ENCODE results near the gene LMBRD1. TPM values are rescaled to one million over a fixed set of nuclear protein-coding genes. Genes with fewer than 3 reads are reported as not detected.

Gene LMBRD1
- total RNA-seq, 1 donor from 2014 or later: 28.7 TPM

GRCh38 chr6:69722683-69723082 is 74.1 kb downstream of the LMBRD1 start:
- Mint-ChIP-seq H3K4me3 (ENCODE audit: unreplicated experiment) (no peak overlapping the region), H3K27ac (ENCODE audit: unreplicated experiment) (no peak overlapping the region), H3K9me3 (ENCODE audit: low read depth) (peaks cover 39% of the 10 kb centered on the region), H3K4me1 (ENCODE audit: low read depth) (no peaks in the 10 kb centered on the region), H3K36me3 (ENCODE audit: low read depth) (peaks cover 33% of the 10 kb centered on the region), H3K27me3 (ENCODE audit: low read depth) (no peaks in the 10 kb centered on the region)
- TF ChIP-seq CTCF (IDR thresholded peaks at IDR 0.05): no peak
- no peak for DNase-seq (ENCODE audit: low spot score)

- Mint-ChIP-seq H3K4me1 (ENCODE audit: low read depth) (no peaks in the 10 kb centered on the region), H3K9me3 (ENCODE audit: low read depth) (peaks cover 20% of the 10 kb centered on the region), H3K4me3 (ENCODE audit: unreplicated experiment) (no peak overlapping the region), H3K36me3 (ENCODE audit: low read depth) (peaks cover 22% of the 10 kb centered on the region), H3K27me3 (ENCODE audit: low read depth) (no peaks in the 10 kb centered on the region), H3K27ac (ENCODE audit: unreplicated experiment) (no peak overlapping the region)
- TF ChIP-seq CTCF (IDR thresholded peaks at IDR 0.05): peak; percentile 87
- no peak for DNase-seq (ENCODE audit: low spot score)
These were observed 77.1 kb downstream of the LMBRD1 start for GRCh38 chr6:69719602-69720193.

GRCh38 chr6:69706724-69707123 is 90.1 kb downstream of the LMBRD1 start:
- H3K27me3 Mint-ChIP-seq (ENCODE audit: low read depth): no peaks in the 10 kb centered on the region
- H3K4me3 Mint-ChIP-seq (ENCODE audit: unreplicated experiment): no peak overlapping the region
- H3K36me3 Mint-ChIP-seq (ENCODE audit: low read depth): peaks cover 6% of the 10 kb centered on the region
- DNase-seq (ENCODE audit: low spot score): no peak
- H3K9me3 Mint-ChIP-seq (ENCODE audit: low read depth): peaks cover 11% of the 10 kb centered on the region
- no peak for TF ChIP-seq CTCF (IDR thresholded peaks at IDR 0.05)
- H3K27ac Mint-ChIP-seq (ENCODE audit: unreplicated experiment): no peak overlapping the region
- peaks cover 42% of the 10 kb centered on the region for H3K4me1 Mint-ChIP-seq (ENCODE audit: low read depth)

GRCh38 chr6:69705954-69706353 is 90.9 kb downstream of the LMBRD1 start:
- Mint-ChIP-seq H3K9me3 (ENCODE audit: low read depth) (peaks cover 11% of the 10 kb centered on the region), H3K4me3 (ENCODE audit: unreplicated experiment) (no peak overlapping the region), H3K36me3 (ENCODE audit: low read depth) (peaks cover 6% of the 10 kb centered on the region), H3K27me3 (ENCODE audit: low read depth) (no peaks in the 10 kb centered on the region), H3K4me1 (ENCODE audit: low read depth) (peaks cover 42% of the 10 kb centered on the region), H3K27ac (ENCODE audit: unreplicated experiment) (no peak overlapping the region)
- no peak for DNase-seq (ENCODE audit: low spot score)
- no peak for TF ChIP-seq CTCF (IDR thresholded peaks at IDR 0.05)

- Mint-ChIP-seq H3K36me3 (ENCODE audit: low read depth) (peaks cover 6% of the 10 kb centered on the region), H3K9me3 (ENCODE audit: low read depth) (peaks cover 11% of the 10 kb centered on the region), H3K27ac (ENCODE audit: unreplicated experiment) (peak overlapping the region; percentile 30), H3K4me3 (ENCODE audit: unreplicated experiment) (no peak overlapping the region), H3K4me1 (ENCODE audit: low read depth) (peaks cover 42% of the 10 kb centered on the region), H3K27me3 (ENCODE audit: low read depth) (no peaks in the 10 kb centered on the region)
- TF ChIP-seq CTCF (IDR thresholded peaks at IDR 0.05): no peak
- no peak for DNase-seq (ENCODE audit: low spot score)
These were observed 91.9 kb downstream of the LMBRD1 start for GRCh38 chr6:69704916-69705315.

All from chondrocyte (in vitro differentiated cells).